WTC11 (cell line): ENCODE results near the gene ANTKMT. TPM values are rescaled to one million over a fixed set of nuclear protein-coding genes. Genes with fewer than 3 reads are reported as not detected.

Source experiments
- ATAC-seq: fragments of 200-7000 bp; cut with Tn5 transposase; 2 replicates; pipeline ENCODE4 v1.10.0; 2021; ENCODE audit warnings: mild to moderate bottlenecking, moderate library complexity
- CTCF ChIA-PET: fragments of 300-600 bp; sonication (Branson Sonifier 250); formaldehyde crosslinking; loops from one replicate; lab custom pipeline; 2021; ENCODE audit warnings: antibody characterized with exemption; lab: Charles Lee
- POLR2A ChIA-PET: fragments of 350-600 bp; sonication (Branson Sonifier 250); formaldehyde crosslinking; loops from one replicate; lab custom pipeline; 2021; ENCODE audit warnings: antibody characterized with exemption; lab: Charles Lee
- DNase-seq: peaks from one replicate; pipeline ENCODE4 v3.0.0; 2021; ENCODE audit warnings: low spot score
- H3K27ac Mint-ChIP-seq: 2 replicates; pipeline ENCODE4 v1.8.0; 2021; ENCODE audit warnings: mixed read lengths
- H3K27me3 Mint-ChIP-seq: 2 replicates; pipeline ENCODE4 v1.8.0; 2021; ENCODE audit warnings: low read depth, mild to moderate bottlenecking, moderate library complexity, mixed read lengths
- H3K36me3 Mint-ChIP-seq: 2 replicates; pipeline ENCODE4 v1.8.0; 2021; ENCODE audit warnings: mixed read lengths
- H3K4me1 Mint-ChIP-seq: 2 replicates; pipeline ENCODE4 v1.8.0; 2022; ENCODE audit warnings: mixed read lengths
- H3K4me3 Mint-ChIP-seq: 2 replicates; pipeline ENCODE4 v1.8.0; 2021; ENCODE audit warnings: mild to moderate bottlenecking, moderate library complexity, mixed read lengths
- H3K9me3 Mint-ChIP-seq: 2 replicates; pipeline ENCODE4 v1.8.0; 2021; ENCODE audit warnings: mixed read lengths
- ATF1 ChIP-seq: sonication (generic); formaldehyde crosslinking; IDR thresholded peaks from 2 replicates; pipeline ENCODE4 v1.8.1; 2023; ENCODE audit warnings: mild to moderate bottlenecking, moderate library complexity, missing genetic modification reagents
- E2F5 ChIP-seq: sonication (generic); formaldehyde crosslinking; IDR thresholded peaks from 2 replicates; pipeline ENCODE4 v1.8.1; 2022; ENCODE audit warnings: mild to moderate bottlenecking, moderate library complexity, missing genetic modification reagents
- EMX1 ChIP-seq: fragments of 250-450 bp; sonication (Bioruptor Pico); IDR thresholded peaks from 2 replicates; pipeline ENCODE4 v1.8.0; 2021; ENCODE audit warnings: mild to moderate bottlenecking
- ERG ChIP-seq: fragments of 250-450 bp; sonication (Bioruptor Pico); IDR thresholded peaks from 2 replicates; pipeline ENCODE4 v1.8.0; 2021; ENCODE audit warnings: mild to moderate bottlenecking
- ETV6 ChIP-seq: sonication (generic); formaldehyde crosslinking; IDR thresholded peaks from 2 replicates; pipeline ENCODE4 v1.8.1; 2022; ENCODE audit warnings: mild to moderate bottlenecking, missing genetic modification reagents
- KAT7 ChIP-seq: sonication (generic); formaldehyde crosslinking; IDR thresholded peaks from 2 replicates; pipeline ENCODE4 v1.8.1; 2023; ENCODE audit warnings: missing genetic modification reagents, mild to moderate bottlenecking, borderline replicate concordance
- MYBL2 ChIP-seq: sonication (generic); formaldehyde crosslinking; IDR thresholded peaks from 2 replicates; pipeline ENCODE4 v1.8.1; 2023; ENCODE audit warnings: mild to moderate bottlenecking, moderate library complexity, missing genetic modification reagents
- NR1H2 ChIP-seq: sonication (generic); formaldehyde crosslinking; IDR thresholded peaks from 2 replicates; pipeline ENCODE4 v1.9.0; 2021; ENCODE audit warnings: mild to moderate bottlenecking, moderate library complexity, missing genetic modification reagents
- SMAD3 ChIP-seq: sonication (generic); formaldehyde crosslinking; IDR thresholded peaks from 2 replicates; pipeline ENCODE4 v1.8.0; 2022; ENCODE audit warnings: missing genetic modification reagents, mild to moderate bottlenecking, borderline replicate concordance
- TEAD4 ChIP-seq: sonication (generic); formaldehyde crosslinking; IDR thresholded peaks from 2 replicates; pipeline ENCODE4 v1.8.0; 2022; ENCODE audit warnings: mild to moderate bottlenecking, missing genetic modification reagents
- TP53 ChIP-seq: sonication (generic); formaldehyde crosslinking; IDR thresholded peaks from 2 replicates; pipeline ENCODE4 v1.8.1; 2023; ENCODE audit warnings: mild to moderate bottlenecking, missing genetic modification reagents
- ZBTB21 ChIP-seq: sonication (generic); formaldehyde crosslinking; IDR thresholded peaks from 2 replicates; pipeline ENCODE4 v1.8.1; 2023; ENCODE audit warnings: mild to moderate bottlenecking, missing genetic modification reagents, borderline replicate concordance
- ZBTB43 ChIP-seq: sonication (generic); formaldehyde crosslinking; IDR thresholded peaks from 2 replicates; pipeline ENCODE4 v1.8.1; 2023; ENCODE audit warnings: mild to moderate bottlenecking, missing genetic modification reagents
- ZNF121 ChIP-seq: sonication (generic); formaldehyde crosslinking; IDR thresholded peaks from 2 replicates; pipeline ENCODE4 v1.8.0; 2023; ENCODE audit warnings: missing genetic modification reagents
- ZNF416 ChIP-seq: fragments of 250-450 bp; sonication (Bioruptor Pico); IDR thresholded peaks from 2 replicates; pipeline ENCODE4 v1.9.0; 2021; ENCODE audit warnings: mild to moderate bottlenecking, inconsistent platforms
- total RNA-seq: library from RNA; stranded (reverse); gene quantifications from 3 replicates; pipeline ENCODE4 v1.2.3, GENCODE V29; 2021
- TF ChIP-seq, protein P1 (sequence below): fragments of 250-450 bp; sonication (Bioruptor Pico); IDR thresholded peaks from 2 replicates; pipeline ENCODE4 v1.9.0; 2021; ENCODE audit warnings: moderate library complexity, mild to moderate bottlenecking, inconsistent platforms, borderline replicate concordance

ANTKMT gene
- total RNA-seq, 1 experiment from 2014 or later: 40.6 TPM

DNA sequence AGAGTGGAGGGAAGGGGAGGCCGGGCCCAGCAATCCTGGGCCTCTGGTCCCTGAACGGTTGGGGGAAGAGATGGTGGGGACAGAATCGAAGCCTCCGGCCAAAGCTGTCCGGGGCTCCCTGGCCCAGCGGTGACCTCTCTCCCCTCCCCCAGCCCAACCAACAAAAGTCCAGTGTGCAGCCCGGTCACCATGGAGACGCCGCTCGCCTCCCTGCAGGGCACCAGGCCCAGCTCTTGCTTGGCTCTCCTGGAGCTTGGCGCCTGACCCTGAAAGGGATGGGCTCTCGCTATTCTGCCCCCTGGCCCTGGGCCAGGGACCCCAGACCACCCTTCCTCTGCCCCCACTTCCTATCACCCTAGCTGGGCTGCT, 4.8 kb upstream of the ANTKMT start:
- H3K27me3 Mint-ChIP-seq: peaks cover 38% of the 10 kb centered on the region
- CTCF ChIA-PET: interaction anchor here (0.5 to 8.8 kb wide), 24 partner anchors 10 to 1404 kb away, joined by 3 to 90 read pairs (median 4); partner anchors contain the start of genes CCDC78, CHTF18, HAGHL and RPUSD1
- TF ChIP-seq MYBL2 (CRISPR knock-in tag) (peak; percentile 54; the same call in 1 of the 2 replicates), ATF1 (no peak), SMAD3 (no peak), NR1H2 (CRISPR knock-in tag) (no peak), TEAD4 (no peak), TP53 (CRISPR knock-in tag) (no peak), ZNF416 (CRISPR knock-in tag) (no peak)
- TF ChIP-seq, protein P1, sequence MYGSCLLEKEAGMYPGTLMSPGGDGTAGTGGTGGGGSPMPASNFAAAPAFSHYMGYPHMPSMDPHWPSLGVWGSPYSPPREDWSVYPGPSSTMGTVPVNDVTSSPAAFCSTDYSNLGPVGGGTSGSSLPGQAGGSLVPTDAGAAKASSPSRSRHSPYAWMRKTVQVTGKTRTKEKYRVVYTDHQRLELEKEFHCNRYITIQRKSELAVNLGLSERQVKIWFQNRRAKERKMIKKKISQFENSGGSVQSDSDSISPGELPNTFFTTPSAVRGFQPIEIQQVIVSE (CRISPR knock-in tag): no peak
- peak; percentile 68 for DNase-seq
- peaks cover 16% of the 10 kb centered on the region for H3K4me1 Mint-ChIP-seq
- ATAC-seq: no peak
- no peaks in the 10 kb centered on the region for H3K36me3 Mint-ChIP-seq
- H3K4me3 Mint-ChIP-seq: peak overlapping the region; percentile 63
- no peaks in the 10 kb centered on the region for H3K9me3 Mint-ChIP-seq
- no peak overlapping the region for H3K27ac Mint-ChIP-seq
- POLR2A ChIA-PET: interaction anchor here (0.6 to 1.9 kb wide), 6 partner anchors 9 to 396 kb away, joined by 3 to 5 read pairs (median 4); partner anchors contain the start of genes CHTF18, GNG13 and RPUSD1

DNA sequence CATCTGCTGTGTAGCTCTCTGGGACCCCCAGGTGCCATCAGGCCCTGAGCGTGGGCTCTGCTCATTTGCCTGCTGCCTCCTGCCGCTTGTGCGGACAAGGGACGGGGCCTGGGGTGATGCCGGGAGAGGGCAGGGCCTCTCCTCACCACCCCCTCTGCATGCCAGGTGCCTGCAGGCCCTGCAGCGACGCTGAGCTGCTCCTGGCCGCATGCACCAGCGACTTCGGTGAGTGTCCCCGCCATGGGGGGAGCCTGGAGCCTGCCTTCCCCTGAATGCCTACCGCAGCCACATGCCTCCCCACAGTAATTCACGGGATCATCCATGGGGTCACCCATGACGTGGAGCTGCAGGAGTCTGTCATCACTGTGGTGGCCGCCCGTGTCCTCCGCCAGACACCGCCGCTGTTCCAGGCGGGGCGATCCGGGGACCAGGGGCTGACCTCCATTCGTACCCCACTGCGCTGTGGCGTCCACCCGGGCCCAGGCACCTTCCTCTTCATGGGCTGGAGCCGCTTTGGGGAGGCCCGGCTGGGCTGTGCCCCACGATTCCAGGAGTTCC, 4.1 kb upstream of the ANTKMT start:
- CTCF ChIA-PET: interaction anchor here (0.5 to 8.8 kb wide), 14 partner anchors 10 to 289 kb away, joined by 3 to 90 read pairs (median 6); partner anchors contain the start of genes CCDC78, CHTF18, HAGHL and RPUSD1
- POLR2A ChIA-PET: interaction anchor here (1.0 to 1.9 kb wide), 3 partner anchors 9 to 84 kb away, joined by 4 to 5 read pairs (median 5); partner anchors contain the start of genes CHTF18, GNG13 and RPUSD1

GRCh38 chr16:717450-718245, 3.3 kb upstream of the ANTKMT start:
- Mint-ChIP-seq H3K4me1 (peaks cover 16% of the 10 kb centered on the region), H3K36me3 (no peaks in the 10 kb centered on the region; the same call in 1 of the 2 replicates), H3K27me3 (peaks cover 32% of the 10 kb centered on the region), H3K4me3 (no peak overlapping the region), H3K9me3 (no peaks in the 10 kb centered on the region), H3K27ac (no peak overlapping the region)
- no peak for ATAC-seq
- CTCF ChIA-PET: interaction anchor here (0.6 to 8.8 kb wide), 3 partner anchors 9 to 20 kb away, joined by 5 to 90 read pairs (median 25); partner anchors contain the start of genes CCDC78 and HAGHL
- POLR2A ChIA-PET: interaction anchor here (1.9 kb wide), 1 partner anchor 83 kb away, joined by 5 read pairs; the partner anchor contains the start of gene GNG13
- TF ChIP-seq ETV6 (no peak), E2F5 (no peak), EMX1 (0 out of 2 replicates have a peak, but pooled peaks have one; percentile 4)
- DNase-seq: no peak

More for the DNA sequence above, 4.1 kb upstream of the ANTKMT start:
- DNase-seq (no peak), ATAC-seq (no peak)
- H3K27ac Mint-ChIP-seq: no peak overlapping the region
- H3K4me3 Mint-ChIP-seq: peak overlapping the region; percentile 63
- H3K27me3 Mint-ChIP-seq: peaks cover 34% of the 10 kb centered on the region
- no peaks in the 10 kb centered on the region for H3K9me3 Mint-ChIP-seq
- H3K4me1 Mint-ChIP-seq: peaks cover 16% of the 10 kb centered on the region
- H3K36me3 Mint-ChIP-seq: no peaks in the 10 kb centered on the region
- TF ChIP-seq ZBTB43 (CRISPR knock-in tag) (no peak), ETV6 (no peak), ERG (CRISPR knock-in tag) (no peak), ZBTB21 (CRISPR knock-in tag) (no peak), ZNF121 (CRISPR knock-in tag) (no peak), KAT7 (CRISPR knock-in tag) (no peak)
